Endothelial cell of umbilical vein (primary cell): ENCODE results near the gene GK2. TPM values are rescaled to one million over a fixed set of nuclear protein-coding genes. Genes with fewer than 3 reads are reported as not detected.

ENCODE experiments used
- BruUV-seq: library from RNA; stranded (reverse); fragments of 400-500 nt; replicated peaks from 2 replicates; lab custom pipeline; 2021; lab: Mats Ljungman, UMichigan
- CTCF ChIA-PET: fragments of 300-600, 350-600 bp; sonication (Branson Sonifier 250); formaldehyde crosslinking; loops from one replicate; lab custom pipeline; 2021; ENCODE audit warnings: antibody characterized with exemption, inconsistent platforms; lab: Charles Lee
- POLR2A ChIA-PET: fragments of 300-600, 350-600 bp; sonication (Branson Sonifier 250); formaldehyde crosslinking; loops from one replicate; lab custom pipeline; 2021; ENCODE audit warnings: antibody characterized with exemption, inconsistent platforms; lab: Charles Lee
- DNase-seq: peaks from one replicate; pipeline ENCODE4 v3.0.0-alpha.2; 2011; ENCODE audit warnings: low read depth, low spot score
- FAIRE-seq: peaks from 2 replicates; lab custom pipeline; 2011; peaks lifted over from hg19 to GRCh38; lab: Jason Lieb, UNC
- H2AFZ ChIP-seq: 2 replicates; pipeline ENCODE4 v1.6.0; 2012; ENCODE audit warnings: low read depth, low read length, control low read depth, inconsistent platforms
- H3K27ac ChIP-seq: 2 replicates; pipeline ENCODE4 v1.5.1; 2011; ENCODE audit warnings: low read depth, mild to moderate bottlenecking, control low read depth, low read length, moderate library complexity; ENCODE audit not compliant: insufficient read depth
- H3K27me3 ChIP-seq, 2 experiments: 2 replicates each; pipeline versions ENCODE4 v1.6.0 to v1.6.1; 2011; ENCODE audit warnings: low read length in 2 of 2, mixed read lengths in 1 of 2; ENCODE audit not compliant: control insufficient read depth in 2 of 2, insufficient read depth in 2 of 2
- H3K36me3 ChIP-seq, 2 experiments: 2 replicates in 1 of 2; 3 replicates in 1 of 2; pipeline ENCODE4 v1.5.1; 2011; ENCODE audit warnings: low read length in 2 of 2, mild to moderate bottlenecking in 1 of 2, moderate library complexity in 1 of 2; ENCODE audit not compliant: control insufficient read depth in 2 of 2, insufficient read depth in 2 of 2; ENCODE audit errors: extremely low read depth in 1 of 2
- H3K4me1 ChIP-seq: 3 replicates; pipeline ENCODE4 v1.5.1; 2011; ENCODE audit warnings: mild to moderate bottlenecking, low read length; ENCODE audit not compliant: control insufficient read depth, insufficient read depth; ENCODE audit errors: extremely low read depth
- H3K4me2 ChIP-seq: 2 replicates; pipeline ENCODE4 v1.6.1; 2011; ENCODE audit warnings: low read length, control low read depth, mixed read lengths; ENCODE audit not compliant: insufficient read depth
- H3K4me3 ChIP-seq, 3 experiments: fragments of 200-600 bp in 1 of 3; sonication (generic), shearing (Covaris generic) in 1 of 3; replicated peaks in 1 of 3; 2 replicates each; pipeline ENCODE4 v1.5.1; 2011 to 2016; ENCODE audit warnings: control low read depth in 3 of 3, low read length in 3 of 3, mild to moderate bottlenecking in 2 of 3, inconsistent platforms in 1 of 3, low read depth in 1 of 3, moderate library complexity in 1 of 3; ENCODE audit not compliant: insufficient read depth in 1 of 3
- H3K79me2 ChIP-seq: 2 replicates; pipeline ENCODE4 v1.6.0; 2012; ENCODE audit warnings: low read length, inconsistent platforms; ENCODE audit not compliant: control insufficient read depth, insufficient read depth
- H3K9ac ChIP-seq: replicated peaks from 2 replicates; pipeline ENCODE3; 2011; ENCODE audit warnings: low read length, control low read depth; ENCODE audit not compliant: insufficient read depth; ENCODE audit errors: extremely low read depth
- H3K9me1 ChIP-seq: replicated peaks from 3 replicates; pipeline ENCODE4 v1.6.0; 2011; ENCODE audit warnings: mild to moderate bottlenecking, low read length; ENCODE audit not compliant: control insufficient read depth, insufficient read depth; ENCODE audit errors: extremely low read depth
- H3K9me3 ChIP-seq: replicated peaks from 2 replicates; pipeline ENCODE4 v1.5.1; 2012; ENCODE audit warnings: low read length, inconsistent platforms; ENCODE audit not compliant: control insufficient read depth, insufficient read depth
- H4K20me1 ChIP-seq: replicated peaks from 2 replicates; pipeline ENCODE3; 2011; ENCODE audit warnings: mild to moderate bottlenecking, low read length; ENCODE audit not compliant: control insufficient read depth, insufficient read depth; ENCODE audit errors: extremely low read depth
- CTCF ChIP-seq, 2 donors: IDR thresholded peaks; 1 replicate in 1 of 2; 2 replicates in 1 of 2; pipeline ENCODE4 v1.5.1; 2011; ENCODE audit warnings: low read length in 2 of 2, mild to moderate bottlenecking in 2 of 2, moderate library complexity in 2 of 2, control low read depth in 1 of 2, inconsistent platforms in 1 of 2, low read depth in 1 of 2; ENCODE audit not compliant: insufficient read depth in 1 of 2; ENCODE audit errors: extremely low read depth in 1 of 2
- EZH2 ChIP-seq: IDR thresholded peaks from 2 replicates; pipeline ENCODE4 v1.6.1; 2012; ENCODE audit warnings: borderline replicate concordance, low read depth, mild to moderate bottlenecking, moderate library complexity, low read length, inconsistent platforms; ENCODE audit not compliant: severe bottlenecking
- FOS ChIP-seq: IDR thresholded peaks from 2 replicates; pipeline ENCODE4 v1.6.1; 2011; ENCODE audit warnings: mild to moderate bottlenecking, low read length, moderate library complexity, borderline replicate concordance; ENCODE audit not compliant: insufficient read depth
- GATA2 ChIP-seq: IDR thresholded peaks from 2 replicates; pipeline ENCODE4 v1.7.0; 2011; ENCODE audit warnings: low read depth, mild to moderate bottlenecking, moderate library complexity, mixed read lengths, low read length; ENCODE audit not compliant: insufficient read length, insufficient read depth
- JUN ChIP-seq: IDR thresholded peaks from 2 replicates; pipeline ENCODE4 v1.6.1; 2011; ENCODE audit warnings: borderline replicate concordance, low read depth; ENCODE audit not compliant: insufficient read length, insufficient read depth
- MAX ChIP-seq: IDR thresholded peaks from 2 replicates; pipeline ENCODE4 v1.6.1; 2011; ENCODE audit not compliant: insufficient read depth, insufficient read length
- MYC ChIP-seq: IDR thresholded peaks from one replicate; pipeline ENCODE4 v1.6.1; 2011; ENCODE audit warnings: mild to moderate bottlenecking, low read depth, low read length
- POLR2A ChIP-seq: IDR thresholded peaks from 2 replicates; pipeline ENCODE4 v1.6.1; 2012; ENCODE audit warnings: low read depth, mild to moderate bottlenecking, control low read depth, low read length
- POLR2AphosphoS5 ChIP-seq: IDR thresholded peaks from 2 replicates; pipeline ENCODE4 v1.6.1; 2012; ENCODE audit warnings: low read depth, mild to moderate bottlenecking, control low read depth, low read length, moderate library complexity; ENCODE audit not compliant: insufficient read depth
- dilution Hi-C: fragments of 300-500 bp; cut with MboI; formaldehyde crosslinking; loops from one replicate; pipeline ENCODE4 v1.15.0; 2019; ENCODE audit warnings: low sequenced_read_pairs; ENCODE audit not compliant: extremely low pct_ligation_motif_present
- intact Hi-C: fragments of 100-400 bp; cut with micrococcal nuclease; formaldehyde crosslinking; loops from one replicate; pipeline ENCODE4 v1.10.0; 2022
- polyA plus RNA-seq, 4 experiments: library from polyadenylated mRNA; depleted of rRNA in 3 of 4; stranded (reverse) in 3 of 4; unstranded in 1 of 4; fragments of >200 nt; gene quantifications; 2 replicates each; pipeline versions ENCODE4 v1.2.1 to v1.2.3, GENCODE V29; 2011 to 2012; ENCODE audit warnings: missing spikeins in 1 of 4
- total RNA-seq: library from RNA; stranded (reverse); gene quantifications from 2 replicates; pipeline ENCODE4 v1.2.3, GENCODE V29; 2021

Gene GK2
- total and polyA plus RNA-seq, 2 donors (not counting 3 experiments of a cell fraction or from before 2014, with no cell fraction given) = not detected

GRCh38 chr4:79426989-79427388 lies 19.0 kb upstream of the GK2 start:
- Histone ChIP-seq H4K20me1 (no peaks in the 10 kb centered on the region), H3K36me3 (no peaks in the 10 kb centered on the region), H3K9me1 (no peaks in the 10 kb centered on the region), H3K27ac (no peak overlapping the region), H3K9ac (no peak overlapping the region), H3K27me3 (no peaks in the 10 kb centered on the region), H3K9me3 (no peaks in the 10 kb centered on the region), H3K4me2 (no peak overlapping the region), H3K79me2 (no peaks in the 10 kb centered on the region), H2AFZ (no peak overlapping the region), H3K4me3 (no peak overlapping the region), H3K4me1 (no peaks in the 10 kb centered on the region)
- CTCF ChIA-PET = no interaction called here
- TF ChIP-seq MAX (no peak), POLR2AphosphoS5 (no peak), MYC (no peak), JUN (no peak), POLR2A (no peak), EZH2 (no peak), FOS (no peak), CTCF (IDR thresholded peaks at IDR 0.05; ENCODE audit: extremely low read depth in 1 of 2, insufficient read depth in 1 of 2, low read depth in 1 of 2, low read length in 2 of 2) (no peak), GATA2 (no peak)
- DNase-seq (no peak), FAIRE-seq (no peak)
- intact Hi-C loops (no loop called here), dilution Hi-C loops (no loop called here)
- POLR2A ChIA-PET = no interaction called here
- BruUV-seq = no TSS peak
